T follicular helper cell (primary cell): ENCODE data around the gene OPN1SW.

Source experiments
- DNase-seq: peaks from one replicate; pipeline ENCODE4 v3.0.0-alpha.2; 2020; ENCODE audit warnings: low read depth

Gene OPN1SW

GRCh38 chr7:128758553-128758952 lies 17.0 kb downstream of the OPN1SW start:
- DNase-seq: no peak

- DNase-seq: no peak
Observed at GRCh38 chr7:128757203-128757602, 18.4 kb downstream of the OPN1SW start.

GRCh38 chr7:128755819-128756476 lies 19.6 kb downstream of the OPN1SW start:
- DNase-seq: no peak

DNA sequence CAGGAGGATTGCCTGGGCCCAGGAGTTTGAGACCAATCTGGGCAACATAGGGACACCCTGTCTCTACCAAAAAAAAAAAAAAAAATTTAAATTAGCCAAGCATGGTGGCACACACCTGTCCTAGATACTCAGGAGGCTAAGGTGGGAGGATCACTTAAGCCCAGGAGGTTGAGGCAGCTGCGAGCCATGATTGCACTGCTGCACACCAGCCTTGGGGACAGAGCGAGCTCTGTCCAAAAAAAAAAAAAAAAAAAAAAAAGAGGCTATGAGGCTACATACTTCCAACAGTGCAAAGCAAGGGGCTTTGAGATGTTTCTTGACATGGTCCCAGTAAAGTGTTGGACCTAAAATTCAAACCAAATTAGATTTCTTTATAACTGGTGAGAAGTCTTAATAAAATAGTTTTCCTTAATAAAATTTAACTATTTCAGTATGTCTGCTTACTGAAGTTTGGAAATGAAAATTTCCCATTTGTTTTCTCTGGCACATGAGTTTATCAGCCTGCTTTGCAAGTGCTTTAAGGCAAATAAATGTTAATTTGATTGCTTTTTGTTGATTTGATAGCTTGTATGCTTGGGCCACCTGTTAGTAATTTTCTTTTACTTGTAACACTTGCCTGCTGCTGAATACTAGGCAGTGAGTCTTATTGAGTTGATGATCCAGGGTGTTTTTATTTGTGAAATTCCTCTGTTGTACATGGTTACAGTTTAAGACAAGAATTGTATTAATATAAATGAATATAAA lies 20.3 kb downstream of the OPN1SW start:
- no peak for DNase-seq

DNA sequence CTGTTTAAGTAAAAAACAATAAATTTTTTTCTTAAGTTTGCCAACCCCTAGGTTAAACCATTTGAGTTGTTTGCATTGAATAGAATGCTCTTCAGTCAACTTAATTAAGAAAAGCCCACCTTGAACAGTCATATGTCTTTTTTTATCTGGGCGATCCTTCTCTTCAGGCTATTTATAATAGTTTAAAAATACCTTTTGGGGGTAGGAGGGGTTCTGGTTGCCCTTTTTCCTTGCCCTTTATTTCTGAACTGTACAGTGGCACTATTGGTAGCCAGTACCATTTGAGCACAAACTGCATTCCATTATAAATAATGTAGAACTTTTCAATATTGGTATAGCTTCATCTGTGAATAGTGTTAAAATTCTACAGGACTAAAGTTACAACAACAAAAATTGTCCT lies 23.3 kb downstream of the OPN1SW start:
- no peak for DNase-seq

- no peak for DNase-seq
Observed at GRCh38 chr7:128747327-128748079, 28.1 kb downstream of the OPN1SW start.

DNA sequence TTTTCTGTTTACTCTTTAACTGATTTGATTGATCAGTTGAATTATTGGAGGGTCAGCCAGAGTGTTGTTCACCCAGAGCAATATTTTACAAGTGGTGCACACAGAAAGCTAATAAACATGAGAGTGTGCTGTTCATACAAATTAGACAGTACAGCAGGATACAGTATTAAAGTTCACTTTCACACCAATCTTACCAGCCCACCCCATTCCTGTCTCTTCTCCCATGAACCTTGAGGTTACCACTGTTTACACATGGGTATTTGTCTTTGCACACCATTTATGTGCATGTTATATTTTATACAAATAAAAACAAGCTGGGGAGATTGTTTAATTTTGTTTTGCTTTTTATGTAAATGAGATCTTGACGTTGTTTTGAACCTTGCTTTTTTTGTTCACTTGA lies 29.9 kb downstream of the OPN1SW start:
- DNase-seq: no peak

- no peak for DNase-seq
Observed at GRCh38 chr7:128744366-128744905, 31.2 kb downstream of the OPN1SW start.

- DNase-seq: no peak
Observed at GRCh38 chr7:128743112-128743772, 32.4 kb downstream of the OPN1SW start.

GRCh38 chr7:128742206-128742605 lies 33.4 kb downstream of the OPN1SW start:
- no peak for DNase-seq

GRCh38 chr7:128741491-128741890 lies 34.1 kb downstream of the OPN1SW start:
- DNase-seq: no peak

- DNase-seq: no peak
Observed at GRCh38 chr7:128740996-128741395, 34.6 kb downstream of the OPN1SW start.

DNA sequence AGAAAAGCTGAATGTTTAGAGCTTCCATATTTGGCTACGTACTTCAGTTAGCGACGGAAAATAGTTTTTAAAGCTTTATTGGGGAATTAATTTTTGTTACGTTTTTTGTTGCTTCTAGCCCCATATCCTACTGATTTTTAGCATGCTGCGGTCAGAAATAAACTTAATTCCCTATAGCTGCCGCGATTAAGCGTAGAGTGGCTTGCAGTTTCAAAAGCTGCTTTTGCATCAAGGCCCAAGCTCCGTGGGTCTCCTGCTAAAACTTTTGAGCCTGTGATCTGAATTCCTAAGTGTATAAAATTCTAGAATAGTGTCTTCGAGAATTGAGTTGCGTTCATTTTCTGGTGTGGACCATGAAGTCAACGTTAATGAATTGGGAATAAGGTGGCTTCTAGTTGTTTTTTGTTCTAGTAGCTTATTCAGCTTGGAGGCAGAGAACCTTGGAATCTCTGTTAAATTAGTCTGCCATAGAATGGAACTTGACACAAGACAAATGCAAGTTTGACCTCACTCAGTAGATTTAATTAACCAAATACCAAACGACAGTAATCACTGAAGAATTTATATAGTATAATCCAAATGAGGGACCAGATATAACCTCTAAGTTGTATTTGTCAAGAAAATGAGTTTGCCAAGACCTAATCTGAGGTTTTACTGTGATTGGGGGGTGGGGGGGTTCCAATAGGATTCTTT lies 35.5 kb downstream of the OPN1SW start:
- DNase-seq: no peak

DNA sequence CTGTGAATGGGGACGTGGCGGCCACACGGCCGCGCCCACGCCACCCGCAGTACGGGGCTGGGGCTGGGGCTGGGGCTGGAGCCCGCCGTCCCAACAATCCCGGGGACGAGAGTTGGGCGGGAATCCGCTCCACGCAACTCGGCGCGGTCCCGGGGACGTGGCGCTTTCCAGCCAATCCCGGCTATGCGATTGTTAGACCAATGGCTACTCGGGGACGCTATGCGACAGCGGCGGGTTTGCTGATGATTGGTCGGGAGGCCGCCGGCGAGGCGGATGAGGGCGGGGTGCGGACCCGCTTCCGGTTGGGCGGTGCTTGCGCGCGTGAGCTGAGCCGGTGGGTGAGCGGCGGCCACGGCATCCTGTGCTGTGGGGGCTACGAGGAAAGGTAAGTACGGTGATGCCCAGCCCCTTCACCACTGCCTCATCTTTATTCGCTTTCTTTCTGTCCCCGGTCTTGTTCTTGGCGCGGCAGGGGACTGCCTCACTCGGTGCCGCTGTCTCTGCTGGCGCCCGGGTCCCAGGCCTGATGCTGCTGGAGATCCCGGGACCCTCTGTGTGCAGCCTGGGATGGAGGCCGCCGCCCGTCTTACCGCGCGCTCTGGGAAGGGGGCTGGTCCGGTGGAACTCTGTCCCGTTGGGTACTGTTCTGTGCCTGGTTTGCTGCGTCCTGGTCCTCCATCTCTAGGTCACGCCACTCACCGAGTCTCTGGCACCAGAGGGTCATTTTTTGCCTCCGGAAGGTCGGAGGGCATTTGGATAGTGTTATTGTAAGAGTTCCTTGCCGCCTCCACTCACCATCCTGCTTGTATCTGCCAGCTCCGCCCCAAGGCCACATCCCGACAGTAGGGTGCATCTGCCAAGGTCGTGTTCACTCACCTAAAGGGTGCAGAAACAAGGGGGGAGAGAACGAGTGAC lies 36.3 kb downstream of the OPN1SW start, which contains the start of gene CALU:
TSS of gene CALU (plus strand) at position 312 of the 915 bp plus-strand sequence. CDS start 9,225 bp downstream, outside the sequence.
- DNase-seq: peak; percentile 90

GRCh38 chr7:128738570-128739047 lies 37.0 kb downstream of the OPN1SW start:
- DNase-seq: no peak

DNA sequence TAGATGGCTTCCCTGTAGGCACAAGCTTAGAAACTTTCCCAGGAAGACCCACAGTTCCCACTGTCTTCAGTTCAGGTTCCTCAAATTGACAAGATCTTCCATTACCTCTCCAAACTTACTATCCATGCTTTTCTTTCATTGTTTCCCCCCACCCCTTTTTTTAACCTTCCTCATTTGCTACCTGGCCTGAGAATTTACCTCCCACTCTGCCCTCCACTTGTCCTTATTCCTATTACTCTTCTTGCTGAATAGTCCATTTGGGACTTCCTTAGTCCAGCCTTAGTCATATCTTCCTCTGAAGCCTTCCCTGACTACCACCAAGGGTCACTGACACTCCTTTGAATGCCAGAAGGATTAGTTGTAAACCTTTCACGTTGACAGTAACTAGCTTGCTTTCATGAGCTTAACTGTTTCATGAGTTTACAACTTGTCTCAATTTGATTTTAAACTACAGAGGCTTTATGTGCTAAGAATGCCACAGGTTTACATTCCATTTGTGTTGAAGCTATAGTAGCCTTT lies 37.7 kb downstream of the OPN1SW start:
- no peak for DNase-seq

- no peak for DNase-seq
Observed at GRCh38 chr7:128737441-128737840, 38.2 kb downstream of the OPN1SW start.

DNA sequence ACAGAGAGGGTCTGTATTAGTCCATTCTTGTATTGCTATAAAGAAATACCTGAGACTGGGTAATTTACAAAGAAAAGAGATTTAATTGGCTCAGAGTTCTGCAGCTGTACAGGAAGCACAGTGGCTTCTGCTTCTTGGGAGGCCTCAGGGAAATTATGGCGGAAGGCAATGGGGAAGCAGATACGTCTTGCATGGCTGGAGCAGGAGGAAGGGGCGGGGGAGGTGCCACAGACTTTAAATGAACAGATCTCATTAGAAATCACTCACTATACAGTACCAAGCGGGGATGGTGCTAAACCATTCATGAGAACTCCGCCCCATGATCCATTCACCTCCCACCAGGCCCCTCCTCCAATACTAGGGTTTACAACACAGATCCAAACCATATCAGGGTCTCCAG lies 40.2 kb downstream of the OPN1SW start:
- no peak for DNase-seq

DNA sequence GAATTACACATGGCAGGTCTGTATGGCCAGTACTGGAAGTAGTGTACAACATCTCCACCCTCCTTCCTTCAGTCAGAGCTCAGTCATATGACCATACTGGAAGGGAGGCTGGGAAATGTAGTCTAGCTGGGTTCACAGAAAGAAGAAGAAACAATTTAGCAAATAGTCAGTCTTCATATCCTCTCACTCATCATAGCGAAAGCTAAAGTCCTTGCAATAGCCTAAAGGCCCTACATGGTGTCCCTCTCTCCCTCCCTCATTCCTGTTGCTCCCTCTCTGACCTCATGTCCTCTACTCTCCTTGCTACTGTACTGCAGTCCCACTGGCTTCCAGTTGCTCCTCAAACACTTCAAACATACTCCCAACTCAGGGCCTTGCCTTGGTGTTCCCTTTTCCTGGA lies 40.7 kb downstream of the OPN1SW start:
- no peak for DNase-seq

- no peak for DNase-seq
Observed at GRCh38 chr7:128733278-128733645, 42.3 kb downstream of the OPN1SW start.
